Hepatocyte (in vitro differentiated cells): ENCODE data around the gene B4GALNT4. TPM values are rescaled to one million over a fixed set of nuclear protein-coding genes. Genes with fewer than 3 reads are reported as not detected.

Experiments
- DNase-seq: peaks from one replicate; pipeline ENCODE4 v3.0.0-alpha.2; 2016; ENCODE audit warnings: low spot score
- H2AFZ ChIP-seq: fragments of 200-600 bp; sonication (generic); 2 replicates; pipeline ENCODE4 v1.6.0; 2016; ENCODE audit warnings: antibody characterized with exemption, mild to moderate bottlenecking
- H3K27ac ChIP-seq: fragments of 200-600 bp; sonication (generic); 2 replicates; pipeline ENCODE4 v1.5.1; 2016; ENCODE audit warnings: mild to moderate bottlenecking
- H3K27me3 ChIP-seq: fragments of 200-600 bp; sonication (generic); 2 replicates; pipeline ENCODE4 v1.6.1; 2016
- H3K36me3 ChIP-seq: fragments of 200-600 bp; sonication (generic); replicated peaks from 2 replicates; pipeline ENCODE4 v1.5.1; 2016; ENCODE audit warnings: low read depth; ENCODE audit not compliant: insufficient read depth
- H3K4me1 ChIP-seq: fragments of 200-600 bp; sonication (generic); 2 replicates; pipeline ENCODE4 v1.5.1; 2016; ENCODE audit warnings: mild to moderate bottlenecking, moderate library complexity; ENCODE audit not compliant: insufficient read depth
- H3K4me2 ChIP-seq: fragments of 200-600 bp; sonication (generic); 2 replicates; pipeline ENCODE4 v1.6.0; 2016
- H3K4me3 ChIP-seq: fragments of 200-600 bp; sonication (generic); 2 replicates; pipeline ENCODE4 v1.5.1; 2016; ENCODE audit warnings: mild to moderate bottlenecking
- H3K79me2 ChIP-seq: fragments of 200-600 bp; sonication (generic); 2 replicates; pipeline ENCODE4 v1.6.0; 2017; ENCODE audit warnings: mild to moderate bottlenecking
- H3K9me2 ChIP-seq: fragments of 200-600 bp; sonication (generic); replicated peaks from 2 replicates; pipeline ENCODE4 v1.6.0; 2017; ENCODE audit warnings: mild to moderate bottlenecking; ENCODE audit not compliant: insufficient read depth
- H3K9me3 ChIP-seq: fragments of 200-600 bp; sonication (generic); 2 replicates; pipeline ENCODE4 v1.5.1; 2016; ENCODE audit warnings: low read depth, mild to moderate bottlenecking
- H4K20me1 ChIP-seq: fragments of 200-600 bp; sonication (generic); 2 replicates; pipeline ENCODE4 v1.6.0; 2016; ENCODE audit warnings: mild to moderate bottlenecking; ENCODE audit not compliant: insufficient read depth, poor library complexity, severe bottlenecking
- EZH2 ChIP-seq: fragments of 200-600 bp; sonication (generic); IDR thresholded peaks from 2 replicates; pipeline ENCODE4 v1.6.1; 2016; ENCODE audit warnings: antibody characterized with exemption, mild to moderate bottlenecking, borderline replicate concordance
- EZH2phosphoT487 ChIP-seq: fragments of 200-600 bp; sonication (generic); IDR thresholded peaks from one replicate; pipeline ENCODE4 v1.6.1; 2018; ENCODE audit warnings: antibody characterized with exemption, mild to moderate bottlenecking, low read depth, moderate library complexity; ENCODE audit not compliant: unreplicated experiment, severe bottlenecking
- whole genome bisulfite sequencing: methylation state at CpG from one replicate; pipeline ENCODE4 v1.1.6; 2016; ENCODE audit warnings: low lambda C conversion rate; ENCODE audit errors: missing lambda C conversion rate; 5-methylcytosine and 5-hydroxymethylcytosine counted together
- polyA plus RNA-seq: library from polyadenylated mRNA; unstranded; fragments of >200 nt; fragmentation: Nextera tagmentation; extraction: Ambion mirVana; gene quantifications from 2 replicates; pipeline ENCODE4 v1.2.1, GENCODE V29; 2016
- total RNA-seq: library from RNA; depleted of rRNA; stranded (reverse); fragments of >200 nt; gene quantifications from 2 replicates; pipeline ENCODE4 v1.2.3, GENCODE V29; 2014
- TF ChIP-seq, protein P1 (sequence below): fragments of 200-600 bp; sonication (generic); IDR thresholded peaks from 2 replicates; pipeline ENCODE4 v1.5.1; 2016; ENCODE audit warnings: antibody characterized with exemption, mild to moderate bottlenecking; ENCODE audit not compliant: poor library complexity

The B4GALNT4 gene
- total and polyA plus RNA-seq, 2 experiments from 2014 or later: 30.0 to 38.8 TPM

DNA sequence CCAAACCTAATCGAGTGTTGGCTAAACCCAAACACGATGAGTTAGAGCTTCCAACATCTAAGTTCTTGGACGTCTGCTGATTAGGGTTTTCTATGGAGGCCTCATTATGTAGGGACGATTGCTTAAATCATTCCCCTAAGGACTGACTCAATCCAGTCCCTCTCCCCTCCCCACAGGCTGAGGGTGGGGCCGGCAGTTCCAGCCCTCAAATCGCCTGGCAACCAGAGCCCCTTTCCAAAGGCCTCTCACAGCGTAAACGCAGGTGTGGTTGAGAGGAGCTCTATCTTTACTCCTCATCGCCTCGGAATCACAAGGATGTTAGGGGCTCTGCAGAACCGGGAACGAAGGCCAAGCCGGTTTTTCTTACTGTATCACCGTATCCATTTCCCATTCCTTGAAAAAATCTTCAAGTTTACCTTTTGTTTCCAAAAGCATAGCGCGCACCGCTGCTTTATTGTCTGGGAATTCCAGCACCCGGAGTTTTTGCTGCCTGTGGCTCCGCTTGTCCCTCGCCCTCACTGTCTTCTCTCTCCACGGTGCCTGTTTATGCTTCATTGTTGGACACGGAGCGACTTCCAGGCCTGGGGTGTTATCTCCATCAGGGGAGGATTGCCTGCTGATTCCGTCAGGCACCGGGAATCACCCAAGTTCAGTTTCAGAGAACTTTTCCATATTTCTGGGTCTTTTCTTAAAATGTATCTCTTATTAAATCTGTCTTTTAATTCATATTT, 34.9 kb upstream of the B4GALNT4 start:
- H3K36me3 ChIP-seq: no peaks in the 10 kb centered on the region
- DNase-seq: peak; percentile 76
- H4K20me1 ChIP-seq: no peaks in the 10 kb centered on the region
- peaks cover 37% of the 10 kb centered on the region for H3K4me1 ChIP-seq
- peak overlapping the region; percentile 68 for H3K4me2 ChIP-seq
- no peak overlapping the region for H3K4me3 ChIP-seq
- no peaks in the 10 kb centered on the region for H3K9me3 ChIP-seq
- no peaks in the 10 kb centered on the region for H3K79me2 ChIP-seq
- peak overlapping the region; percentile 9 for H2AFZ ChIP-seq
- TF ChIP-seq EZH2 (no peak), EZH2phosphoT487 (no peak)
- TF ChIP-seq, protein P1, sequence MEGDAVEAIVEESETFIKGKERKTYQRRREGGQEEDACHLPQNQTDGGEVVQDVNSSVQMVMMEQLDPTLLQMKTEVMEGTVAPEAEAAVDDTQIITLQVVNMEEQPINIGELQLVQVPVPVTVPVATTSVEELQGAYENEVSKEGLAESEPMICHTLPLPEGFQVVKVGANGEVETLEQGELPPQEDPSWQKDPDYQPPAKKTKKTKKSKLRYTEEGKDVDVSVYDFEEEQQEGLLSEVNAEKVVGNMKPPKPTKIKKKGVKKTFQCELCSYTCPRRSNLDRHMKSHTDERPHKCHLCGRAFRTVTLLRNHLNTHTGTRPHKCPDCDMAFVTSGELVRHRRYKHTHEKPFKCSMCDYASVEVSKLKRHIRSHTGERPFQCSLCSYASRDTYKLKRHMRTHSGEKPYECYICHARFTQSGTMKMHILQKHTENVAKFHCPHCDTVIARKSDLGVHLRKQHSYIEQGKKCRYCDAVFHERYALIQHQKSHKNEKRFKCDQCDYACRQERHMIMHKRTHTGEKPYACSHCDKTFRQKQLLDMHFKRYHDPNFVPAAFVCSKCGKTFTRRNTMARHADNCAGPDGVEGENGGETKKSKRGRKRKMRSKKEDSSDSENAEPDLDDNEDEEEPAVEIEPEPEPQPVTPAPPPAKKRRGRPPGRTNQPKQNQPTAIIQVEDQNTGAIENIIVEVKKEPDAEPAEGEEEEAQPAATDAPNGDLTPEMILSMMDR: no peak
- H3K27ac ChIP-seq: peak overlapping the region; percentile 93
- H3K9me2 ChIP-seq: no peaks in the 10 kb centered on the region
- H3K27me3 ChIP-seq: no peaks in the 10 kb centered on the region
- WGBS: 16% methylated on average over 25 of the region's 25 CpGs

DNA sequence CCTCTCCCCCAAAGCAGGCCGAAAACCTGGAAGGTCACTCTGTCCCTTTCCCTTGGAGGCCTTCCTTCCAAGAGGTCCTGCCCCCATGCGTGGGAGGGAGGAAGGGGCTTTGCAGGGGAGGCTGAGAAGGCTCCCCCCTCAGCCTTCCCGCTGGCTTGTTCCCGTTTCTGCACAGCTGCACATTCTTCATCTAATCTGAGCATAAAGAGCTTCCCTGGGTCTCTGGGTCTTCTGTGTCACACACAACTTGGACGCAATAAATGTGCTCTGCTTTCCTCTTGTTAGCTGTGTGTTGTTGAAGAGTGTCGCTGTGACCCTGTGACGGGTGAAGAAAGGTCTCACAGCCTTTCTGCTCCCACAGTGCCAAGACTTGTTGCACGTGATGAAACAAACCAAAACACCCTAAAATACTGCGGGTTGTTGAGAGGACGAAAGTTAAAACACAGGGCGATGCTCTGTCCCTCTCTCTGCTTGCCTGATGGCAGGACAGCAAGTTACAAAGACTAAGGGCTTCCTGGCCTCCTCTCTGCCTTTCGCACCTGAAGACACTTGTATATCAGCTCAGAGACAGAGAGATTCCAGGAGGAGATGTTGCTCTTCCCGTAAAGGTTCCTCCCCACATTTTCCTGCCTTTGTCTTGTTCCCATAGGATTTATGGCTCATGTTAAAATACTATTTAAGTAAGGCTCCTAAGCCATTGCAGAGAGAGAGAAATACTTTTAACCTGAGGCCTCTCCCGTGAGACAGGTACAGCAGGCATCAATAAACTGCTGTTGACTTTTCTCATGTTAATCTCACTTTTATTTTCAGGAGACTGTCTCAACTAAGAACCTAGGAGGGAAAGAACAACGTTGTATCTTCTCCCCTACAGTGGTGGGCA, 33.3 kb upstream of the B4GALNT4 start:
- Histone ChIP-seq H3K4me3 (no peak overlapping the region), H3K79me2 (no peaks in the 10 kb centered on the region), H2AFZ (peak overlapping the region; percentile 30), H3K27me3 (no peaks in the 10 kb centered on the region), H3K36me3 (no peaks in the 10 kb centered on the region), H4K20me1 (no peaks in the 10 kb centered on the region), H3K27ac (peak overlapping the region; percentile 93), H3K9me3 (no peaks in the 10 kb centered on the region), H3K9me2 (no peaks in the 10 kb centered on the region), H3K4me1 (peaks cover 37% of the 10 kb centered on the region), H3K4me2 (peak overlapping the region; percentile 11)
- 50% methylated on average over 15 of the region's 15 CpGs for WGBS
- TF ChIP-seq, protein P1: no peak
- TF ChIP-seq EZH2phosphoT487 (no peak), EZH2 (no peak)
- DNase-seq: peak; percentile 38

DNA sequence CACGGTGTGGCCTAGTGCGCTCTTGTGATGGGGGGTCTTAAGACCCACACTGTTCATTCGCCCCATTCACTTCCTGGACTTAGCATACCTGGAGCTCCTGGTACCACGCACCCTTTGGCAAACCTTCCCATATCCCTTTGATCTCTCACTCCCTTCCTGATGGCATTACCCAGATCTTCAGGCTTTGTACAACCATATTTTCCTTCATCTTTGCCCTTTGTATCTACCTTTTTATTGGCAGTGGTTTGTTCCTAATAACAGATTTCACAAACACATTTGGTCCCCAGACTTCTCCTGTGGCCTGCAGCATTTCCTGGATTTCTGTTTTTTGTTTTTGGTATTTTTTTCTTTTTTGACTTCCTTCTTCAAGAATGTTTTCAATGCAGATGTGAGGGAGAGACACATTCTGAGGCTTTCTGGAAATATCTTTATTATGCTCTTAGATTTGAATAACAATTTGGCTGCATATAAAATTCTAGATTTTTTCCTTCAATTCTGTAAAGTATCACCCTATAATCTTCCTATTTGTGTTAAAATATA, 32.6 kb upstream of the B4GALNT4 start:
- H3K4me1 ChIP-seq: peaks cover 37% of the 10 kb centered on the region
- H3K36me3 ChIP-seq: no peaks in the 10 kb centered on the region
- no peaks in the 10 kb centered on the region for H3K9me3 ChIP-seq
- 70% methylated on average over 4 of the region's 4 CpGs for WGBS
- no peaks in the 10 kb centered on the region for H3K9me2 ChIP-seq
- no peaks in the 10 kb centered on the region for H3K27me3 ChIP-seq
- DNase-seq: no peak
- H3K4me2 ChIP-seq: no peak overlapping the region
- H2AFZ ChIP-seq: peak overlapping the region; percentile 30
- H4K20me1 ChIP-seq: no peaks in the 10 kb centered on the region
- H3K79me2 ChIP-seq: no peaks in the 10 kb centered on the region
- TF ChIP-seq, protein P1: no peak
- TF ChIP-seq EZH2phosphoT487: no peak
- no peak for TF ChIP-seq EZH2
- no peak overlapping the region for H3K4me3 ChIP-seq
- H3K27ac ChIP-seq: peak overlapping the region; percentile 93
